ENCODE measurements around the gene OTOG.
A peak's percentile ranks its signal among the peaks of the same experiment; 100 is the strongest.

OTOG gene

GRCh38 chr11:17547051-17547577, at the start of gene OTOG:
Gene OTOG, plus strand, starts transcription at chr11:17547259. Its CDS starts 114 bp downstream, at chr11:17547373.
- no peak for DNase-seq

- no peak for DNase-seq
These were observed 49.0 kb upstream of the OTOG start for GRCh38 chr11:17498058-17498457.

- no peak for DNase-seq
These were observed 48.6 kb upstream of the OTOG start for GRCh38 chr11:17498475-17498874.

- DNase-seq = no peak
These were observed 46.4 kb upstream of the OTOG start for GRCh38 chr11:17500673-17501072.

- no peak for DNase-seq
These were observed 44.4 kb upstream of the OTOG start for GRCh38 chr11:17502630-17503029.

- DNase-seq = peak in 46 of 51 donors; percentile 16 to 81 (median 56)
These were observed 42.5 kb upstream of the OTOG start for GRCh38 chr11:17504330-17505107.

- DNase-seq = no peak
These were observed 41.9 kb upstream of the OTOG start for GRCh38 chr11:17505146-17505545.

GRCh38 chr11:17506314-17506713, 40.7 kb upstream of the OTOG start:
- DNase-seq = no peak

- DNase-seq = no peak
These were observed 40.1 kb upstream of the OTOG start for GRCh38 chr11:17506942-17507341.

GRCh38 chr11:17507773-17508172, 39.3 kb upstream of the OTOG start:
- DNase-seq = no peak

- no peak for DNase-seq
These were observed 38.8 kb upstream of the OTOG start for GRCh38 chr11:17508306-17508705.

- DNase-seq = no peak
These were observed 38.3 kb upstream of the OTOG start for GRCh38 chr11:17508791-17509190.

- DNase-seq = no peak
These were observed 36.4 kb upstream of the OTOG start for GRCh38 chr11:17510507-17511206.

GRCh38 chr11:17511571-17511970, 35.5 kb upstream of the OTOG start:
- DNase-seq = no peak

- DNase-seq = no peak
These were observed 35.0 kb upstream of the OTOG start for GRCh38 chr11:17512101-17512500.

GRCh38 chr11:17513853-17514252, 33.2 kb upstream of the OTOG start:
- no peak for DNase-seq

GRCh38 chr11:17514476-17514875, 32.6 kb upstream of the OTOG start:
- no peak for DNase-seq

GRCh38 chr11:17515443-17516176, 31.4 kb upstream of the OTOG start:
- no peak for DNase-seq

GRCh38 chr11:17516551-17517150, 30.4 kb upstream of the OTOG start:
- DNase-seq = peak in 29 of 51 donors; percentile 5 to 81 (median 46)

GRCh38 chr11:17517186-17517585, 29.9 kb upstream of the OTOG start:
- DNase-seq = no peak

GRCh38 chr11:17518366-17518765, 28.7 kb upstream of the OTOG start:
- DNase-seq = no peak
